ENCODE measurements around the gene OCLN.
"Not testable (repeated sequence)": the region's sequence is repeated elsewhere in the genome, so short reads cannot be mapped to it uniquely, and the experiment has no call there.

OCLN gene

DNA sequence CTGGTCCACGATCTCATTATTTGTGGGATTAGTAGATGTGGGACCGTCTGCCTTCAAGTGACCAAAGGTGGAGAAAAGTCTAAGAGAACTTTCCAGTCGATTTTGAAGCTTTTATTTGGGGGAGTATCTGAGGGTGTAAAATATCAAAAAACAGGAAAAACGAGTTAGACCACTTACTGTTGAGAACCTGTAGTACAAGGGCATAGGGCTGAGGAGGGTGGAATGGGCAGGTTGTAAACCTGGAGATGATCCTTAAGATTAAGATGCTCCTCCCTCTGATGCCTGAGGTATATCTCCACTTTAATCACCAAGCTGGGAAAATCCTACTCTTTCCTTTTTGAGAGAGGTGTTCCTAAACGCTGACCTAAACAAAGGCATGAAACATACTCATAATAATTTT, 35.4 kb downstream of the OCLN start:
- DNase-seq (ENCODE audit: low spot score) = peak; percentile 73

- DNase-seq (ENCODE audit: low spot score) = no peak
These were observed 36.0 kb downstream of the OCLN start for GRCh38 chr5:69528609-69529008.

DNA sequence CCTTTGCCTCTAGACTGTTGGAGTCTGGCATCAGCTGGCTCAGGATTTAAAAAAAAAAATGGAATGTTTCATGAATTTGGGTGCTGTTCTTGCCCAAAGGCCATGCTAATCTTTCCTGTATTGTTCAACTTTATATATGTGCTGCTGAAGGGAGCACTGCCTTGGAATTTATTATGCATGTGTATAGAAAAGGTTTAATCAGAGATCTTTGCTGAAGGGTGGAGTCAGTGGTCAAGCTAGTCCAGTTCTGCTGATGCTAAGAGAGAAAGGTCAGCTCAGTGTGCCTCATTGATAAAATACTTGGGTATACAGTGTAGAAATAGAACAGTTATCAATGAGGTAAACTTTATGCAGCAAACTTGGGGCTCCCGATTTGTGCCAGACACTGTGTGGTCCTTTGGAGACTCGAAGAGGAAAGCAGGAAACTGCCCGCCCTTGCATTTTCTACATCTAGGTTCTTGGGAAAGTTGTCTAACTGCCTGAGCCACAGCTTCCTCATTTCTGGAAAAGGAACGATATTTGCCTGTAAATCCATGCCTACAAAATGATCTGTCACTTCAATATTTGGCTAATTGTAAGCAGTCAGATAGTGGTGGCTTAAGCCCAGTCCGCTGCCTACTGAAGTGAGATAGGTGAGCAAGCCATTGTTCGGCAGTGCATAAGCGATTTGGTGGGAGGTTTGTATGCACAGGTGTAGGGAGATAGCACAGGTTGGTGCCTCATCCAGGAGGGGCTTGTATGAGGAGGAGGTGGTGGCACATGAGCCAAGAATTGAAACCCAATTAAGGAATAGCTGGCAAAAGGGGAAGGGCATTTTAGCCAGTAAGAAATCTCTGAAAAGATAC, 38.2 kb downstream of the OCLN start:
- DNase-seq (ENCODE audit: low spot score) = no peak

DNA sequence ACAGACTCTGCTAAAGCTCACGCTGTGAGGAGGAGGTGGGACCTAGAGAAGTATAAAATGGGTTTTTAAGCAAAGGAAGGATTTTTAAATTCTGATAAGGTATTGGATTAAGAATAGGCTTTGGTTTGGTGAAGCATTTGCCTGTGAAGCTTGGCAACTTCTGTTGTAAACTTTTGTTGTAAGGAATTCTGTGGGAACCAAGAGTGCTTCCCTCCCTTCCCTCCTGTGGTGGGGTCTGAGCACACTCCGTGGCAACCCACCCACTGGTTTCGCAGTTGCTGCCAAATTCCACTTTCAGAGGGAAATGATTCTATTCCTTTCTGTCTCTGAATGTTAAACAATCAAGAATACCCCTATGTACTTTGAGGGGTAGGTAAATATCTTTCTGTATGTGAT, 38.8 kb downstream of the OCLN start:
- DNase-seq (ENCODE audit: low spot score) = no peak

DNA sequence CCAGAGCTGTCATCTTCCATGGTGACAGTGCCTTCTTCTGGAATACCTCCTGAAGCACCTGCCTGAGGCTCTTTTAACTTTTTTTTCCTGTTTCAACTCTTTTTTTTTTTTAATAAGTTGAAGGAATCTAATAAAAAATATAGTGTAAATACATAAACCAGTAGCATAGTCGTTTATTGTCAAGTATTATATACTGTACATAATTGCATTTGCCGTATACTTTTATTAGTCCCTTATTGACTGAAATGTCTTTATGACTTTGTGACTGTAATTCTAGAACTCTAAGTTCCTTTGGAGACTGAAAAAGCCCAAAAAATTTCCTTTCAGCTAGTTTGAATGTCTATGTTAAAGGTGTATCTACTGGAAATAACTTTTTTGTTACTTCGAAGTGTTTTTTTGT, 45.3 kb downstream of the OCLN start:
- not testable (repeated sequence) for DNase-seq (ENCODE audit: low spot score)

- not testable (repeated sequence) for DNase-seq (ENCODE audit: low spot score)
These were observed 46.1 kb downstream of the OCLN start for GRCh38 chr5:69538735-69539134.

DNA sequence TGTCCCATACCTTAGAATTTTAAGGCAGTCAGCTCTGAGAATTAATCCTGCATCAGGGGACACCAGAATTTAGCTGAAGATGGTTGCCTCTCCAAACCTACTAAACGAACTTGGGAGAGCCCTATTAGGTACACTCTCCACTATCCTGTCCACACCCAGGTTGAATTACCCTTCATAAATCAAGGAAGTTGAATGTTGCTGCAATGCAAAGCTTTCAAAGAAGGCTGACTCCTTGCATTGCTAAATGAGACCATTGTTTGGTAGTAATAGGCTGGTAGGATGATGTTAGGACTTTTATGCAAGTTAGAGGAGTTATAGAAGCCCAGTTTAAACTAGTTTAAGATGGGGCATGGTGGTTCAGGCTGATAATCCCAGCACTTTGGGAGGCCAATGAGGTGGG, 48.8 kb downstream of the OCLN start:
- not testable (repeated sequence) for DNase-seq (ENCODE audit: low spot score)

GRCh38 chr5:69542838-69543618, 50.4 kb downstream of the OCLN start:
- not testable (repeated sequence) for DNase-seq (ENCODE audit: low spot score)

- DNase-seq (ENCODE audit: low spot score) = not testable (repeated sequence)
These were observed 52.0 kb downstream of the OCLN start for GRCh38 chr5:69544602-69545001.

GRCh38 chr5:69559908-69560330, 67.3 kb downstream of the OCLN start, which contains the start of gene GTF2H2C:
GTF2H2C (plus strand) TSS chr5:69560191; CDS start chr5:69565133, 4,942 bp downstream.
- peak; percentile 76 for DNase-seq (ENCODE audit: low spot score)

GRCh38 chr5:69560587-69561431, 68.2 kb downstream of the OCLN start:
- not testable (repeated sequence) for DNase-seq (ENCODE audit: low spot score)

- not testable (repeated sequence) for DNase-seq (ENCODE audit: low spot score)
These were observed 73.6 kb downstream of the OCLN start for GRCh38 chr5:69566172-69566571.

DNA sequence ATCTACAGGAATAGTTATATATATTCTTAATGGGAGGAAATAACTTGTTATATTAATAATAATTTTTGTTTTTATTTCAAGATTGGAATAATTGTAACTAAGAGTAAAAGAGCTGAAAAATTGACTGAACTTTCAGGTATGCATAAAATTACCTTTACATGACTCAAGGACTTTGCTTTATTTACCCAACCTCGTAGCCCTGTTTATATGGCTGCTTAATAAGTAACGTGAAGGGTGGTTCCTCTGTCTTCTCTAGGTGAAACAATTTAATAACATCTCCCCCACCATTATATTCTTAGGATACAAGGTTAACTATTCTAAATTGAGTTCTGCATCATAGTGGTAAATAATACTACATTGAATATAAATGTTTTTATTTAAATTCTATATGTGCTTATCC, 75.5 kb downstream of the OCLN start:
- not testable (repeated sequence) for DNase-seq (ENCODE audit: low spot score)

DNA sequence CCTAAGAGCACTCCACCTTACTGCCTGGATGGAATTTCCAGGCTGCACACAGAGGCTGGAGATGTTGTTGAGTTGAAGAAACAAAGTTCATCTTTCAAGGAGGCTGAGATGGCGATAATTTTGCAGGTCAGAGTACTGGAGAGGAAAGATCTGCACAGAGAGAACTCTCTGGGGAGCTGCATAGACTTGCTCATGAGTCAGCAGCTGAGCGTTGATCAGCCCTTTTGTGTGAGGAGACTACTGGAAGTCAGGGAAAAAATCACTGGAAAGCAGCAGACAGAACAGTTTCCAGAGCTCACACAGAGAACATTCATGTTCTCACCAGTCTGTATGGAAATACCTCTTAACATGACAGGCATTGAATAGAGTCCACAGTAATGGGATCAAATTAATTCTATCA, 90.8 kb downstream of the OCLN start:
- not testable (repeated sequence) for DNase-seq (ENCODE audit: low spot score)

GRCh38 chr5:69596114-69596840, 103.7 kb downstream of the OCLN start:
- not testable (repeated sequence) for DNase-seq (ENCODE audit: low spot score)

DNA sequence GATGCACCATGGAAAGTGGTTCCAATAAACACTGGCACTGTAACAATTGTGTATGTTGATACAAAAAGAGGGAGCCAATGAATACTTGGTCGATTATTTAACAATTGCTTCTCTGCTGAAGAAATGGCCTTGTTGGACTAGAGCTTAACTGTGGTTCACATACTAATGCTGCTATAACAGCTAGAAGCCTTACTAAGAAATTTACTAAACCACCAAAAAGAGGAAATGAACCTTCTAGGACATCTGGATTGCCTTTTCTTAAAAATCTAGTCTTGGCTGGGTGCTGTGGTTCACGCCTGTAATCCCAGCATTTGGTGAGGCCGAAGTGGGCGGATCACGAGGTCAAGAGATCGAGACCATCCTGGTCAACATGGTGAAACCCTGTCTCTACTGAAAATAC, 109.4 kb downstream of the OCLN start:
- DNase-seq (ENCODE audit: low spot score) = not testable (repeated sequence)

GRCh38 chr5:69606839-69607238, 114.2 kb downstream of the OCLN start:
- not testable (repeated sequence) for DNase-seq (ENCODE audit: low spot score)

Data from LoVo (cell line).